IMR-90 (cell line): ENCODE results near the gene HEPHL1. TPM values are rescaled to one million over a fixed set of nuclear protein-coding genes. Genes with fewer than 3 reads are reported as not detected.

Experiments used
- ATAC-seq: fragments of 200-7000 bp; cut with Tn5 transposase; 2 replicates; pipeline ENCODE4 v1.9.1; 2020; ENCODE audit warnings: low read depth, mild to moderate bottlenecking, moderate library complexity
- BruUV-seq: library from RNA; stranded (reverse); fragments of 400-500 nt; replicated peaks from 2 replicates; lab custom pipeline; 2021; lab: Mats Ljungman, UMichigan
- CTCF ChIA-PET: fragments of 300-600 bp; formaldehyde crosslinking; extraction: SDS; loops from one replicate; lab custom pipeline; 2021; ENCODE audit warnings: antibody characterized with exemption; lab: Yijun Ruan, JAX
- POLR2A ChIA-PET: fragments of 300-600 bp; sonication (Branson Sonifier 250); formaldehyde crosslinking; loops from one replicate; lab custom pipeline; 2022; ENCODE audit warnings: antibody characterized with exemption; ENCODE audit not compliant: unreplicated experiment; lab: Charles Lee
- DNase-seq: peaks from one replicate; pipeline ENCODE4 v3.0.0; 2013
- H2AFZ ChIP-seq: replicated peaks from 2 replicates; pipeline ENCODE3; 2013; ENCODE audit warnings: low read length, mild to moderate bottlenecking; ENCODE audit not compliant: poor library complexity
- H2AK5ac ChIP-seq: 2 replicates; pipeline ENCODE4 v1.6.1; 2013; ENCODE audit warnings: low read depth, low read length, inconsistent platforms
- H2AK9ac ChIP-seq: replicated peaks from 2 replicates; pipeline ENCODE3; 2013; ENCODE audit warnings: mild to moderate bottlenecking, low read depth, low read length, moderate library complexity; ENCODE audit not compliant: poor library complexity
- H2BK120ac ChIP-seq: 2 replicates; pipeline ENCODE4 v1.6.1; 2013; ENCODE audit warnings: low read depth, low read length, inconsistent platforms
- H2BK15ac ChIP-seq: 3 replicates; pipeline ENCODE4 v1.6.1; 2013; ENCODE audit warnings: low read depth, low read length, inconsistent platforms
- H2BK20ac ChIP-seq: 2 replicates; pipeline ENCODE4 v1.6.1; 2013; ENCODE audit warnings: low read depth, mild to moderate bottlenecking, inconsistent platforms, low read length, moderate library complexity
- H2BK5ac ChIP-seq: 2 replicates; pipeline ENCODE4 v1.6.1; 2013; ENCODE audit warnings: mild to moderate bottlenecking, low read depth, low read length, inconsistent platforms; ENCODE audit not compliant: poor library complexity, severe bottlenecking
- H3K14ac ChIP-seq: replicated peaks from 2 replicates; pipeline ENCODE4 v1.6.1; 2013; ENCODE audit warnings: low read depth, low read length, inconsistent platforms
- H3K18ac ChIP-seq: 2 replicates; pipeline ENCODE4 v1.6.1; 2013; ENCODE audit warnings: low read depth, low read length, control low read depth
- H3K23ac ChIP-seq: 2 replicates; pipeline ENCODE4 v1.6.1; 2013; ENCODE audit warnings: low read depth, low read length, inconsistent platforms
- H3K27ac ChIP-seq: 2 replicates; pipeline ENCODE4 v1.5.1; 2013; ENCODE audit warnings: mild to moderate bottlenecking, control low read depth, low read length; ENCODE audit not compliant: insufficient read depth
- H3K27me3 ChIP-seq: 2 replicates; pipeline ENCODE4 v1.6.1; 2013; ENCODE audit warnings: low read length; ENCODE audit not compliant: control insufficient read depth, insufficient read depth
- H3K36me3 ChIP-seq: 2 replicates; pipeline ENCODE4 v1.6.1; 2013; ENCODE audit warnings: low read length, mixed read lengths; ENCODE audit not compliant: control insufficient read depth, insufficient read depth
- H3K4ac ChIP-seq: 2 replicates; pipeline ENCODE4 v1.6.1; 2013; ENCODE audit warnings: low read depth, low read length, inconsistent platforms
- H3K4me1 ChIP-seq: 2 replicates; pipeline ENCODE4 v1.6.1; 2013; ENCODE audit warnings: low read length, mixed read lengths; ENCODE audit not compliant: control insufficient read depth, insufficient read depth
- H3K4me2 ChIP-seq: 2 replicates; pipeline ENCODE4 v1.6.1; 2013; ENCODE audit warnings: low read depth, mild to moderate bottlenecking, control low read depth, low read length, moderate library complexity
- H3K4me3 ChIP-seq: 2 replicates; pipeline ENCODE4 v1.5.1; 2013; ENCODE audit warnings: low read depth, mild to moderate bottlenecking, control low read depth, low read length, moderate library complexity; ENCODE audit not compliant: insufficient read depth
- H3K56ac ChIP-seq: 2 replicates; pipeline ENCODE4 v1.6.1; 2013; ENCODE audit warnings: low read length, inconsistent platforms; ENCODE audit not compliant: insufficient read depth; ENCODE audit errors: extremely low read depth
- H3K79me1 ChIP-seq, 2 experiments: 2 replicates each; pipeline ENCODE4 v1.6.1; 2013; ENCODE audit warnings: low read length in 2 of 2, inconsistent platforms in 1 of 2, low read depth in 1 of 2
- H3K9ac ChIP-seq: 2 replicates; pipeline ENCODE4 v1.6.1; 2013; ENCODE audit warnings: low read depth, low read length, control low read depth
- H3K9me1 ChIP-seq: 2 replicates; pipeline ENCODE4 v1.6.1; 2013; ENCODE audit warnings: low read length, inconsistent platforms; ENCODE audit not compliant: insufficient read depth
- H3K9me3 ChIP-seq: 2 replicates; pipeline ENCODE4 v1.6.1; 2013; ENCODE audit warnings: low read length; ENCODE audit not compliant: control insufficient read depth, insufficient read depth
- H4K20me1 ChIP-seq: 2 replicates; pipeline ENCODE4 v1.6.1; 2013; ENCODE audit warnings: low read length, inconsistent platforms; ENCODE audit not compliant: insufficient read depth
- H4K5ac ChIP-seq: 2 replicates; pipeline ENCODE4 v1.6.1; 2013; ENCODE audit warnings: mild to moderate bottlenecking, low read depth, low read length, control low read depth
- H4K8ac ChIP-seq, 2 experiments: 2 replicates each; pipeline ENCODE4 v1.6.1; 2013; ENCODE audit warnings: low read depth in 2 of 2, low read length in 2 of 2, control low read depth in 1 of 2, inconsistent platforms in 1 of 2
- H4K91ac ChIP-seq: 2 replicates; pipeline ENCODE4 v1.6.1; 2013; ENCODE audit warnings: low read depth, low read length, inconsistent platforms; ENCODE audit not compliant: insufficient read depth
- ELK1 ChIP-seq: fragments of 150-350 bp; IDR thresholded peaks from 2 replicates; pipeline ENCODE4 v1.6.1; 2016; ENCODE audit warnings: low read depth, mild to moderate bottlenecking, low read length, moderate library complexity, borderline replicate concordance
- WGBS, 2 experiments: methylation state at CpG; one replicate each; pipeline versions ENCODE4 v1.1.5 to v1.1.7; 2013; ENCODE audit warnings: missing lambda C conversion rate in 2 of 2; ENCODE audit not compliant: insufficient read length in 1 of 2; ENCODE audit errors: extremely low coverage in 2 of 2; 5-methylcytosine and 5-hydroxymethylcytosine counted together
- dilution Hi-C: fragments of 300-500 bp; cut with HindIII; formaldehyde crosslinking; loops from one replicate; pipeline ENCODE4 v1.14.3; 2018; ENCODE audit warnings: low sequenced_read_pairs; ENCODE audit not compliant: unreplicated experiment
- in situ Hi-C: fragments of 300-500 bp; cut with MboI; formaldehyde crosslinking; loops from 3 replicates; pipeline ENCODE4 v1.14.3; 2019; ENCODE audit warnings: low sequenced_read_pairs, inconsistent platforms, mixed read lengths
- intact Hi-C: fragments of 100-400 bp; cut with micrococcal nuclease; formaldehyde crosslinking; loops from 2 replicates; pipeline ENCODE4 v1.10.0; 2022
- polyA plus RNA-seq, 3 experiments: library from polyadenylated mRNA; depleted of rRNA; stranded (reverse); fragments of >200 nt; gene quantifications; 2 replicates each; pipeline ENCODE4 v1.2.3, GENCODE V29; 2012; ENCODE audit warnings: low replicate concordance in 1 of 3
- total RNA-seq: library from RNA; depleted of rRNA; stranded (reverse); fragments of >200 nt; gene quantifications from 2 replicates; pipeline ENCODE4 v1.2.3, GENCODE V29; 2012

Gene HEPHL1
- total and polyA plus RNA-seq, 2 of the 4 experiments (the other 2 are of a cell fraction): under 0.01 to 0.02 TPM

- no peak for ATAC-seq
These were observed 131.5 kb downstream of the HEPHL1 start for GRCh38 chr11:94152678-94153065.

More at GRCh38 chr11:94152678-94153065, 131.5 kb downstream of the HEPHL1 start:
- H3K4me1 ChIP-seq: peaks cover 39% of the 10 kb centered on the region
- dilution Hi-C loops (no loop called here), intact Hi-C loops (no loop called here), in situ Hi-C loops (no loop called here)
- no TSS peak for BruUV-seq
- H3K27ac ChIP-seq: peak overlapping the region; percentile 54; the same call in 1 of the 2 replicates
- H3K4me3 ChIP-seq: no peak overlapping the region
- H3K9ac ChIP-seq: no peak overlapping the region
- H2AFZ ChIP-seq: no peak overlapping the region
- peaks cover 62% of the 10 kb centered on the region for H4K20me1 ChIP-seq
- no peak overlapping the region; the same call in 1 of the 2 replicates for H4K5ac ChIP-seq
- H3K79me1 ChIP-seq: peaks cover 56 to 80% of the 10 kb centered on the region in 2 experiments
- H2BK5ac ChIP-seq: peak overlapping the region; percentile 61
- 0 out of 2 replicates have a peak overlapping the region, but pooled peaks have one; percentile 26 for H4K91ac ChIP-seq
- 83% methylated on average over 1 of the region's 6 CpGs; no CpG with 5 or more reads in 1 of the 2 experiments for WGBS, 2 experiments
- TF ChIP-seq ELK1: no peak
- H2BK120ac ChIP-seq: peak overlapping the region; percentile 19; the same call in 1 of the 2 replicates
- POLR2A ChIA-PET: no interaction called here
- H3K4ac ChIP-seq: peak overlapping the region; percentile 70
- 0 out of 2 replicates have a peak overlapping the region, but pooled peaks have one; percentile 41 for H2BK20ac ChIP-seq
- DNase-seq: no peak
- CTCF ChIA-PET: interaction anchor here (0.6 kb wide), 1 partner anchor 8 kb away, joined by 3 read pairs; no protein-coding TSS in a partner anchor
- H3K9me1 ChIP-seq: peaks cover 38% of the 10 kb centered on the region
- H3K36me3 ChIP-seq: peaks cover 9% of the 10 kb centered on the region
- 0 out of 3 replicates have a peak overlapping the region, but pooled peaks have one; percentile 10 for H2BK15ac ChIP-seq
- peak overlapping the region; percentile 5; the same call in 1 of the 2 replicates for H3K23ac ChIP-seq
- peak overlapping the region; percentile 32 for H2AK5ac ChIP-seq
- H3K56ac ChIP-seq: no peak overlapping the region
- H3K18ac ChIP-seq: peak overlapping the region; percentile 24; the same call in 1 of the 2 replicates
- no peak overlapping the region for H4K8ac ChIP-seq
- no peaks in the 10 kb centered on the region for H3K27me3 ChIP-seq
- H3K14ac ChIP-seq: 0 out of 2 replicates have a peak overlapping the region, but pooled peaks have one; percentile 1
- no peaks in the 10 kb centered on the region for H3K9me3 ChIP-seq
- H3K4me2 ChIP-seq: no peak overlapping the region
- H2AK9ac ChIP-seq: no peak overlapping the region
